Measurements from ENCODE around the gene ARHGEF16.

The ARHGEF16 gene

DNA sequence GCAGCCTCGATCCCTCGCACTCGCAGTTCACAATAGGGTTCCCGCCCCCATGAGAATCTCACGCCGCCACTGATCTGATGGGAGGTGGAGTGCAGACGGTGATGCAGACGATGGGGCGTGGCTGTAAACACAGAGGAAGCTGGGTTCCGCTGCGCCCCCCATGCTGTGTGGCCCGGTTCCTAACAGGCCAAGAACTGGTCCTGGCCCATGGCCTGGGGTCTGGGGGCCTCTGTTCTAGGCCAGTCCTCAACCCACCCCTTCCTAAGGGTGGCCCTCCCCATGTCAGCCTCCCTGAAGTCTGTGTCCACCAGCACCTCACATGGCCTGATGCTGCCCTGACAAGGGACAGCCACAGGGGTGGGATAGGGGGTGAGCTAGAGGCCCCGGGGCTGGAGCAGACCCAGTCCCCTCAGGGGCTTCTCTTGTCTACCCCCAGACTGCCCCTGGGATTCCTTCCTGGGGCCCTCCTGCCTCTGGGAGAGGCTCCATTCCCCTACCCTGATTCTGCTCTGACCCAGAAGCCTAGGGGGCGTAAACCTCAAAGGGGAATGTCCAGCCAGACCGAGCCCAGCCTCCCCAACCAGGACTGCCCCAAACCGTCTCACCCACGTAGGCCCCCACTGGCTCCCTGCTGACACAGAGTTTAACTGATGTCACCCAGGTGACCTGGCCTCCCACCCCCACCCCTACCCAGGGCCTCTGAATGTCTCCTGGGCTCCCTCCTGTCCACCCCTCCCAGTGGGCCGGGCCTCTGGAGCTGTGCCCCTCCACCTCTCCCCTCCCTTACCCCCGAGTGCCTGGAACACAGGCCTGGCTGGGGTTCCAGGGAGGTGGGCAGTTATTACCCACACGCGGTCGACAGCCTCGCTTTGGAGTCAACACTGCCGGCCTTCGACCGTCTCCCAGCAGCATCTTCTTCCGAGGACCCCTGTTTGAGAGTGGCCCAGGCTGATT, 14.8 kb upstream of the ARHGEF16 start:
- no peak for DNase-seq

DNA sequence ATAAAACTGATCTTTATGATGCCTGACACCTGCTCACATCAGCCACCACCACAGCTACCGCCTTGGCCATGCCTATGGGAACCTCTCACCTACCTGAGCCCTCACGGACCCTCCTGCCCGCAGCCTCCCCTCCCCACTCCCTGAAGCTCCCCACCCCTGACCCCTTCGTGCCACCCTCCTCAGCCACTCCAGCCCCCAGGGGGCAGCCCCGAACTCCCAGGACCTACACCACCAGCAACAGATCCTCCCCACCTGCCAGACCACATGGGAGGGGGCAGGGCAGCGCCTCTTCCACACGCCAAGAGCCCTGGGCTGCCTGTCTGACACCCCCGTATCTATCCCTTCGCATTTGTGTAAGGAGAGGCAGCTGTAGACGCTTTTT, 14.2 kb upstream of the ARHGEF16 start:
- no peak for DNase-seq

DNA sequence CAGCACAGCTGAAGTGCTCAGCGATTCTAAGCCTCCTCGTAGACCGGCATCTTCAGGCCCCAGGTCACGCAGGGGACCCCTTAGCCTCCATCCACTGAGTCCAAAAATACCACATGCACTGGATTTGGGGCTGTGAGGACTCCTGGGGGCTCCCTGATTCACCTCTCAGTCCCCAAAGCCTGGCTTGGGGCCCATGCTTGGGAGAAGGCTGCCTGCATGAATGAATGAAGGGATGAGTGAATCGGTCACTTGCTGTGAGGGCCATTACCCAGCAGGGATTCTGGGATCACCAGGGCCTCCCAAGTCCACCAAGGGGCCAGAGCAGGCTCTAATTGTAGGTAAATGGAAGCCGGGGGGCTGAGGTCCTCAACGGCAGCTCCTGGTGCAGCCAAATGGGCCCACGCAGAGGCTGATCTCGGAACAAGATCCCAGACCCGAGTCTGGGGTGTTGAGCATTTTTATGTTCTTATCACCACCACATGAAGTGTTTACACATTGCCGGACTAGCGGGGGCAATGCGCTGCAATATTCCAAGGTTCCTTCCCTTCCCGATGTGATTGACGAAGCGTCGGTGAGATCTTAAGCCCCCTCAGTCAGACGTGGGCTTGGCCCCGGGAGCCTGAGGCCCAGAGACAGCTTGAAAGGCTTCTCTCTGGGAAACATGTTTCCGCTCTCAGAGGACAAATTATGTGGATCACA, 13.6 kb upstream of the ARHGEF16 start:
- DNase-seq = no peak

DNA sequence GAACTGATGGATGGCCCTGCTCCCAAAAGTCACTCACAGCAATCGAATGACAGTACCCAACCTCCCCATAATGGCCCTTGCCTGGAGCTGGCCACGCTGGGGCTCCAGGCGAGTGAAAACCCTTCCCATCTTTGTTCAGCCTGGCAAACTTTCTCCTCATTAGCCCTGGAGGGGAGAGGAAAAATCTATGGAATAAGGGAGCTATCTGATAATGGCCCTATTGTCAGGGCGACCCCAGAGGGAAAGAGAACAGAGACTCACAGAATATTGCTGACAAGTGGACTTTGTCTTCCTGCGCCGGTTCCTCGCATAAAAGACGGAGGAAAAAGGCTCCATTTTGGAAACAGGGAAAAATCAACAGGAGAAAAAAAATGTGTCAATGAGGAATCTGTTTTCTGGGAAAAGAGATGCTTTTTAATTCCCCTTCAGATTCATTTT, 13.0 kb upstream of the ARHGEF16 start:
- no peak for DNase-seq

DNA sequence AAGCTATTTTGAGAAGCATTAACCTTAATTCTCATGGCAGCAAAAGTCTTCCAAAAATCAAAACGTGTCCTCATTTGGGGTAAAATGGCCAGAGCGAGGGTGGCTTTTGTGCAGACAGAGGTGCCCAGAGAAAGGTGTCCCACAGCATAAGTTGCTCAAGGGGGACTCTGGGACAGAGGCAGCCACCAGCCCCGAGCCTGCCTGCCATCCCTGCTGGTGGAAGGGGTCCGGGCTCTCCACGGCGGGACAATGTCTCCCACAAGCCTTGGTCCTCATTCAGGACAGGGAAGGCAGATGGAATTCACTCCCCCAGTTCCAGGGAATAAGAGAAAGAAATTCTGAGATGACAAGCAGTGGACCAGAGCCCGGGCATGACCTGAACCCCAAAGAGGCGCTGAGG, 12.6 kb upstream of the ARHGEF16 start:
- DNase-seq = no peak

DNA sequence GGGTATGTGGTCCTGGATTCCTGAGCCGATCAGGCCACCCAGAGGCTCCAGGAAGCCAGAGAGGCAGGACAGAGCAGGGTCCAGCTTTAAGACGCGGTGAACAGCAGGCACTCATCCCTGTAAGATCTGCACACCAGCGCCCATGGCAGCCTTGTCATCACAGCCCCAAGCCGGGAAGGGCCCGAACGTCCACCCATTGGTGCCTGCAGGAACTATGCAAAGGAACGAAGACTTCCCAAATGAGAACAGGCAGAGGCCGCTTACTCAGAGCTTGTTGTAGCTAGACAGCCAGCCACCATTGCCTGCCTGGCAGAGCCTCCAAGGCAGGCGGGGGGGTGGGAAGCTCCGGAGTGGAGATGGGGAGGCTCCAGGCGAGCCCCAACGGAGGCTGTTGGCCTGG, 12.1 kb upstream of the ARHGEF16 start:
- DNase-seq = no peak

DNA sequence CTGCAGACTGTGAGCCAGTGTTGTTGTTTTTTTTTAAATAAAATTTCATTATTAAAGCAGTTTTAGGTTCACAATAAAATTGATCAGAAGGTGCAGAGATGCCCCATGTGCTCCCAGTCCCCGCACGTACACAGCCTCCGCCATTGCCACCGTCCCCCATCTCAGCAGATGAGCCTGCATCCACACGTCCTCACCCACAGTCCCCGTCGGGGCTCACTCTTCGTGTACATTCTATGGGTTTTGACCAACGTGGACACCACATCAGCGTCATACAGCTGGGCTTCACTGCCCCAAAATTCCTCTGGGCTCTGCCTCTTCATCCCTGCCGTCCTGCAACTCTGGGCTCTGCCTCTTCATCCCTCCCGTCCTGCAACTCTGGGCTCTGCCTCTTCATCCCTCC, 11.6 kb upstream of the ARHGEF16 start:
- no peak for DNase-seq

DNA sequence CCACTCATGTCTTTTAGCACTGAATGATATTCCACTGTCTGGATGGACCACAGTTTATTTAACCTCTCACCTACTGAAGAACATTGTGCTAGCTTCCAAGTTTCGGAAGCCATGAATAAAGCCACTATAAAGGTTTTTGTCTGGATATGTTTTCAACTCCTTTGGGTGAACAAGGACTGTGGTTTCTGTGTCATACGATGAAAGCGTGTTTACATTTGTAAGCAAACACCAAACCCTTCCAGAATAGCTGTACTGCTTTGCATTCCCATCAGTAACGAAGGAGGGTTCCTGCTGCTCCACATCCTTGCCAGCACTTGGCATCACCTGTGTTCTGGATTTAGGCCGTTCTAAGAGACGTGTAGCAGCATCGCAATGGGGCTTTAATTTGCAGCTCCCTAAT, 10.7 kb upstream of the ARHGEF16 start:
- no peak for DNase-seq

DNA sequence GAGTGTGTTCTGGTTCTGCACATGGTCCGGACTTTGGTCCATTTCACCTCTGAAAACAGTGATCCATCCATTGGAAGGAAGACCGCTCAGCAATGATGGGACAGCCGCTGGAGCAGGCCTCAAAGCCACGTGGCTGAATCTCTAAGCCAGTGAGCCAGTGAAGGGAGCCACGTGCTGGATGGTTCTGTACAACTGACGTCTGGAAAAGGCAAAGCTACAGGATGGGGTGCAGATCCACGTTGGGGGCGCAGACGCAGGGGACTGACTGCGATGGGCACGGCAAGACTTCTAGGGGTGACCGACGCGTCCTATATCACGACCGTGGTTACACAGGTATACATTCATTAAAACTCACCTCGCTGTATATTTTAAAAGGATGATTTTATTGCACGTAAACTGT, 10.2 kb upstream of the ARHGEF16 start:
- no peak for DNase-seq

DNA sequence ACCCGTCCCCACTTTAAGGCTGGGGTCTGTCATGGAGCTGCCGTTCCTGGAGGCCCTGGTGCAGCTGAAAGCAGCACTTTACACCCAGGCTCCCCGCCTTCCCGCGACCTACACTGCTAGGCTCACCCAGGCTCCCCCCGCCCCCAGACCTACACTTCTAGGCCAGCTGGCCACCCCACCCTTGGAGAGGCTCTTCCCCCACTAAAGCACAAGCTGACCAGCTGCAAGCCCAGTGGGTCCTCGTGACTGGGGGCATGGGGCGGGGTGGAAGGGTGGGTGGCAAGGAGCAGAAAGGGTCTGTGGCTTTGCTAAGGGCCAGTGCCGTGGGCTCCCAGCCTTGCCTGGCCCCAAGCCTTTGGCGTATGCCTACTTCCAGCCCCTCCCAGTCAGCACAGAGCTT, 9.7 kb upstream of the ARHGEF16 start:
- DNase-seq = no peak

DNA sequence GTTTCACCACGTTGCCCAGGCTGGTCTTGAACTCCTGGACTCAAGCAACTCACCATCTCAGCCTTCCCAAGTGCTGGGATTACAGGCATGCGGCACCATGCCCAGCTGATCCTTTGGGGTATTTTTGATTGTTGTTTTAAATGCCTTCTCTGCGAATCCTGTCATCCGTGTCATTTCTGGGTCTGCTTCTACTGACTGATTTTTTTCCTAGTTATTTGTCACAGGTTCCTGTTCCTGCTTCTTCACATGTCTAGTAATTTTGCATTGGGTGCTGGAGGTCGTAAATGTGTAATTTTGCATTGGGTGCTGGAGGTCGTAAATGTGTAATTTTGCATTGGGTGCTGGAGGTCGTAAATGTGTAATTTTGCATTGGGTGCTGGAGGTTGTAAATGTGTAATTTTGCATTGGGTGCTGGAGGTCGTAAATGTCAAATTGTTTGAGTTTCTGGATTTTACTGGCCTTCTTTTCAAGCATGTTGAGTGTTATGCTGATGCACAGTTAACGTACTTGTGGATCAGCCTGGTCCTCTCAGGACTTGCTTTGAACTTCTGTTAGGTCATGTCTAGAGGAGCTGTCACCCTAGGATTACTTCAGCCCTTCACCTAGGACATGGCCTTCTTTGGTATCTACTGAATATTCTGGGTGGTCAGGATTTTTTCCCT, 4.1 kb upstream of the ARHGEF16 start:
- no peak for DNase-seq

DNA sequence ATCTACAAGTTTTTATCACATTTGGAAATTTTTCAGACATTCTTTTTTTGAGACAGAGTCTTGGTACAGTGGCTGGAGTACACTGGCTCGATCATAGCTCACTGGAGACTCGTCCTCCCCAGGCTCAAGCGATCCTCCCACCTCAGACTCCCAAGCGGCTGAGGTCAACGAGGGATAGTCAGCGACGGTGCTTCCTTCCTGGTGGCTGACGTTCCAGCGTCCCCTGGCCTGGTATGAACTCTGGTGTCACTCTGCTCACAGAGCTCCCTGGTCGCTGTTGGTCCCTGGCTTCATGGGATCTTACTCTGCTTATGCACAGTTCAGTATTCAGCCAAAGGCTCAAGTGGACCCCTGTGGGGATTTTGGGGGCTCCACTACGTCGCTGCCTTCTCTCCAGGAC, 3.5 kb upstream of the ARHGEF16 start:
- DNase-seq = no peak

DNA sequence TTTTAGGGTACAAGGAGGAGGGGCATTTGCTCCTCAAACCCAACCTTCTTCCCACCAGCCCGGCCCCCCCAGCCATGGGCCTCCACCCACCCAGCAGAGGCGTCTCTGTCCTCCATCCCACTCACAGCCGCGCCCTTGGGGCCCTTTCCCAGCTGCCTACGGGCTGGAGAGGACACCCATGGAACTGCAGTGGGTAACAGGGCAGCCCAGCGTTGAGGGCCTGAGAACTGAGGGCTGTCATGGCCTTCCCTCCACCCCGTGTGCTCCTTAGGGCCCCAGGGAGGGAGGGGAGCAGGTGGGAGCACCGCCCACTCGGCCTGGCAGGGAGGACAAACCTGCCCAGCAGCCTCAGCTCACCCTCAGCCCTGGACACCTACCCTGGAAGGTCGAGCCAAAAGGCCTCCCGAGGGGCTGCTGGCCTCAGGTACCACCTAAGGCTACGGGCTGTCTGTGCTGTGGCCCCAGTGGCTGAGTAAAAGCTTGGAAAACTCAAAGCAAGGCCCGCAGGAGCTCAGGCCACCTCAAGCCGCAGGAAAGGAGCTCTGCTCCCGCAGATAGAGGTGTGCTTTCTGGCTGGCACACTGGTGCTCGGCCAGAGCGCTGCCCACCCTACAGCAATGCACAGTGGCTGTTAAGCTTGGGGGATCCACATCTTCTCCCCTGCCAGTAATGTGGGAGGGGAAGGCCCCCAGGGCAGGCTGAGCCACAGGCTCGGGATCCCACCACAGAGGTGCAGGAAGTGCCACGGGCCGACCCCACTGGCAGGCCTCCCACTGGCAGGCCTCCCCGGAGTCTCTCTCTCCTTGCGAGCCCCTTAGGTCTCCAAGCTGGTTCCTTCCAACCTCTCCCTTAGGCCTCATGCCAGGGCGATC, 2.2 kb upstream of the ARHGEF16 start:
- no peak for DNase-seq

DNA sequence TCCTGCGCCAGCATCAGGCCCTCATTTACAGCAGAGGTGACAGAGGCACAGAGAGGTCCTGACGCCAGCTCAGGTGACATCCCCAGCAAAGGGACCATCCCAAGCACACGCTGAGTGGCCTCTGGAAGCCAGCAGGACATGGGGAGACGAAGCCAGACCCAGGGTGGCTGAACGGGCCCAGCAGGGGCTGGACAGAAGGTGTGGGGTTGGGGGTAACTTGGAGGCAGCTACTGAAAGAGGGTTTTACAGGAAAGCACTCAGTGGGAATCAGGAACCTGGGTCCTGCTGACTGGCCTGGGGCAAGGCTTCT, 1.6 kb upstream of the ARHGEF16 start:
- no peak for DNase-seq

DNA sequence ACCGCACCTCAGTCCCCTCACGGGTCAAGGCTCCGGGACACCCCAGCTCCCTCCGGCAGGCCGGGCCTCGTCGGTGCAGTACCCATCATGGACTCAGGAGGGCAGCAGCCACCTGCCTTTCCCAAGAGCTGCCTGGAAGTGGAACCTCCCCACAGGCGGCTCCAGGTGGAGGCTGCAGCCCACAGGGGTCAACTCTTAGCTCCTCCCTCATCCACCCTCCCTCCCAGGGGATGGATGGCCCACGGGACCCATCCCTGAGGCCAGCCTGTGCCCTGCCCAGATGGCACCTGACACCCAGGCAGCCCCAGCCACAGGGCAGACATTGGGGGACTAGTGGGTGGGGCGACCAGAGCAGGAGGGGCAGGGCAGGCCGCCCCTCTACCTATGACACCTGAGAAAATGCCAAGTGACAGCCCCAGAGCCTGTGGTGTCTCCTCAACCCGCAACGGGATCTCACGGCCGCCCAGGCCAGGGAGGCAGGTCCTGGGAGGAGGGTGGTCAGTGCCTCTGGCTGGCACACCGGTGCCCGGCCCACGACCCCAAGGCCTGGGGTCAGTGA, 1.2 kb upstream of the ARHGEF16 start:
- peak; percentile 72 for DNase-seq

DNA sequence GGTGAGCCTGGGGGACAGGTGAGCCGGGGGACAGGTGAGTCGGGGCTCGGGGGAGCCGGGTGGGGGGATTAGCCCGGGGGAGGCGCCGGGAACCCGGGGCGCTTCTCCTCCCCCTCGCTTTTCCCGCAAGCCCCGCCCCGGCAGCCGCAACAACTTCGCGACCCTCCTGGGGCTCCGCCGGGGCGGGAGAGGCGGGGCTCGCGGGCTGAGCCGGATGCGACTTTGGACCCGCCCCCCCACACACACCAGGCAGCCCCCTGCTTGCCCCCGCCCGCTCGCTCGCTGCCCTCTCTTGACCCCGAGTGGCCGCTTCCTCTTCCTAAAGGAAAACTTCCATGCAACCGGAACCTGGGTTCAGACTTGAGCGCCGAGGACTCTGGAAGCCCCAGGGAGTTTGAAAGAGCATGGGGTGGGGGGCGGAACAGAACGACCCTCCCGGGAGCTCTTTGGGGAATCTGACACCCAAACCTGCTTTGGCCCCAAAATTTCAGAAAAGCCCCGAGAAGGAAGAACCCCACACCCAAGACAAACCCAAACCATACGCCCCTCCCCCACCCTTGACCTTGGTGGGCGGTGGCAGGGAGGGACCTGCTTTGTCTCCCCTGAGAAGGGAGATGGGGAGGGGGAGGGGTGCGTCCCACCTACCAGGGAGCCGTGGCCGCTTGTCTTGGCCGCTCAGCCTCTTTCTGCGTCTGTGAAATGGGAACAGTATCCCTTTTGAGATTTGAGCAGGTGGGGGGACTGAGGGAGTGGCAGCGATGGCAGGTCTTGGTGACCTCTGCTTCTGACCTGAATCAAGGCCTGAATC, 550 bp downstream of the ARHGEF16 start:
- DNase-seq = no peak

DNA sequence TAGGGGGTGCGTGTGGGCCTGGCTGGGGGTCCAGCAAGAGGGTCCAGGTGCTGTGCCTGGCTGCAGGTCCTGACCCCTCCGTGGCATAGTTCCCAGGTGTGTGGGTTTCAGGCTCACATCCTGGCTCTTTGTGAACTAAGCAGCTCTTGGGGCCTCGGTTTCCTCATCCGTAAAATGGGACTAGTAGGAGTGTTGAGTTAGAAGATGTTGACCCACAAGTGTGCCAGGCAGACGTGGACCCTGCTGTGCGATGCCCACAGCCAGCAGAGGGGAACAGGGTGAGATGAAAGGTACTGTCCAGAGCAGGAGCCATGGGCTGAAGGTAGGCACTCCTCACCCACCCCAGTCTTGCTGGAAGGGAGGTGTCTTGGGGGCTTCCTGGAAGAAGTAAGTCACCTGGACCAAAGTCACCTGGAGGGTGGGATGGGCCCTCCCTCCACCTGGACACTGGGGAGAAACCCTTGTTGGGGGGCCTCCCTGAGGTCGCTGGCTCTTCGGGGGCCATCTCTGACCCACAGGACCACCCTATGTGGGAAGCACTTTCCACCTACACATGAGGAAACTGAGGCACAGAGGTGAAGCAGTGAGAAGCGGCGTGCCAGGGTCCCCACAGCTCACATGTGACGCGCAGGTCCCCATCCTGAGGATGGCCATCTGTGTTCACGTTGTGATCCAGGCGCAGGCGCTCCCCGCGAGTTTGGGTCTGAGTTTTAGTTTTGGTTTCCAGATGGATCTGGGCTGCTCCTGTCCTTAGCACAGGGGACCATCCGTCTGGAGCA, 1.4 kb downstream of the ARHGEF16 start:
- DNase-seq = no peak

DNA sequence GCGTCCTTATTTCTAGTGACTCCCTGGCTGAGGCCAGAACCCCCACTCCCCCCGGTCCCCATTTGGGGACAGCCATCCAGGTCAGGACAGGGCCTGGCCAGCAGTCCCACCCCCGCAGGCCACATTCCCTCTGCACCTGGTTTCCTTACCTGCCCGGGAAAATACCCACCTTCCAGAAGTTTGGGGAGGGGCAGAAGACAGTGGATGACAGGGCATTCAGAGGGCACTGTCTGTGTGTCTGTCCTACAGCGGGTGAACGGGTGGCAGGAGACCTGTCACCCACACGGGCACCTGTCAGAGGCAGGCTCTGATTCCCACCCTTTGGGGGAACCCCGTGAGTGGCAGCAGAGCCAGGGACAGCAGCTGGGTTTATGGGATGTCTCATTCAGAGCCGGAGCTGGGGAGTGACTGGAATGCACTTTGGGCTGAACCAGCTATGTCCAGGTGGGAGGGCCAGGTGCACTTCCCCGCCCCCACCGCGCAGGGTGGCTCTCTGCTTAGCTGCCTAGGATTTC, 2.0 kb downstream of the ARHGEF16 start:
- no peak for DNase-seq

DNA sequence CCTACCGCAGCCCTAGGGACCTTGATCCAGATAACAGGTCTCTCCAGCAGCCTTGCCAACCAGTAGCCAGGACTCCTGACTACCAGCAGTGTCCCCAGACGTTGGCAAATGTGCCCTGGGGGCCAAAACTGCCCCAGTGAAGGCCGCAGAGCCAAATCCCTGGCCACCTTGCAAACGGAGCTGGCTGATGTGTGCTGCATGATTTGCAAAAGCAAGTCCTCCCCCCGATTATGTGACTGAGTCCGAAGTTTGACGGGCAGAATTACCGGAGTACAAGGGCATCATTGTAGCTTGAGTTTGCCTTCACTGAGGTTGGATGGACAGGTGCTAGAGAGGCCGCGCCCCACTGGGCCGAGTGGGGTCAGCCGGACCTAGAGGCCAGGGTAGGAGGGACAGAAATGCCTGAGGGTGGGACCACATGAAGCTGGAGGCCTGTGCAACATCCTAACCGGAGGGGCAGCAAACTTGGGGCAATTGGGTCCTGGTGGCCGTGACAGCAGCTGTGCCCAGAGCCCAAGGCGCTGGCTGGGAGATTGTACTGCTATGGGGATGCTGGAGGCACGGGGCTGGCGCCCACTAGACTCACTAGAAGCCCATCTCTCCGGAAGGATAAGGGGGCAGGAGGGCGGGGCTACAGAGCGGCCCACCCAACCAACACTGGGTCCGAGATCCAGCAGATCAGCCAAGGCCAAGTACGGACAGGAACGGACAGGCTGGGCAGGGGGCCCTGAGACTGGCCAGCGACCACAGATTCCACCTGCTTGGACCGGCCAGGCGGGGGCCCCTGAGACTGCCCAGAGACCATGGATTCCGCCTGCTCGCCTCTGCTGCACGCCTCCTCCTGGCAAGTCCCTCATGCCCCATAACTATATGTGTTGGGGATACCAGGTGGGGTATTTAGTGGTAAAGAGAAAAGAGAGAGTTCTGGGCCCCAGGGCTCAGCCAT, 2.8 kb downstream of the ARHGEF16 start:
- DNase-seq = no peak
